Omental fat pad (tissue), 4 donors: ENCODE measurements around the gene HOXD11. TPM values are rescaled to one million over a fixed set of nuclear protein-coding genes. Genes with fewer than 3 reads are reported as not detected.

Experiments used
- ATAC-seq: fragments of 150-250 bp; one replicate; pipeline ENCODE4 v1.9.1; 2016; ENCODE audit warnings: mild to moderate bottlenecking, moderate library complexity; ENCODE audit not compliant: low FRiP score
- DNase-seq: peaks from one replicate; pipeline ENCODE4 v3.0.0-alpha.2; 2019; ENCODE audit warnings: low spot score
- CTCF ChIP-seq, 3 donors: fragments of 450-650 bp; IDR thresholded peaks; one replicate each; pipeline ENCODE4 v1.5.1; 2016 to 2017; ENCODE audit warnings: antibody characterized with exemption in 3 of 3, mild to moderate bottlenecking in 3 of 3, moderate library complexity in 2 of 3
- total RNA-seq, 4 donors: library from RNA; depleted of rRNA; stranded (reverse); fragments of >200 nt; gene quantifications; one replicate each; pipeline ENCODE4 v1.1.0, GENCODE V29; 2016

HOXD11 gene
- total RNA-seq, 4 donors from 2014 or later = not detected

DNA sequence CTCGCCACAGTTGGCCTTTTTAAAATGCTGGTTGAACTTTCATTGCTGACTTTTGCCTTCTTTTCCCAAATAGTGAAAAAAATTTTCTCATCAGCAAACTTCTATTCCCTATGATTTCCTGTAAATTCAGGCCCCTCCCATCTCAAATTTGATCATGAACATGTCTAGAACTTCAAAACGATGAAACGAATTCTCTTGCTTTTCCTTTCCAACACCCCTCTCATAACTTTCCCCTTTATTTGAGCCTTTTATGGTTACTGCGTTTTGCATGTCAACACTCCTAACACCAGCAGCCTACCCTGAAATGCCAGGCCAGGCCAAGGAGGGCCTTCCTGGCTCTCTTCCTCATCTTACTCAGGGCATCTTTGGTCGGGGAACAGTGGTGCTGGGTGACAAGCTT is 16.2 kb upstream of the HOXD11 start:
- no peak for ATAC-seq
- no peak for DNase-seq
- no peak for TF ChIP-seq CTCF (IDR thresholded peaks at IDR 0.05)

DNA sequence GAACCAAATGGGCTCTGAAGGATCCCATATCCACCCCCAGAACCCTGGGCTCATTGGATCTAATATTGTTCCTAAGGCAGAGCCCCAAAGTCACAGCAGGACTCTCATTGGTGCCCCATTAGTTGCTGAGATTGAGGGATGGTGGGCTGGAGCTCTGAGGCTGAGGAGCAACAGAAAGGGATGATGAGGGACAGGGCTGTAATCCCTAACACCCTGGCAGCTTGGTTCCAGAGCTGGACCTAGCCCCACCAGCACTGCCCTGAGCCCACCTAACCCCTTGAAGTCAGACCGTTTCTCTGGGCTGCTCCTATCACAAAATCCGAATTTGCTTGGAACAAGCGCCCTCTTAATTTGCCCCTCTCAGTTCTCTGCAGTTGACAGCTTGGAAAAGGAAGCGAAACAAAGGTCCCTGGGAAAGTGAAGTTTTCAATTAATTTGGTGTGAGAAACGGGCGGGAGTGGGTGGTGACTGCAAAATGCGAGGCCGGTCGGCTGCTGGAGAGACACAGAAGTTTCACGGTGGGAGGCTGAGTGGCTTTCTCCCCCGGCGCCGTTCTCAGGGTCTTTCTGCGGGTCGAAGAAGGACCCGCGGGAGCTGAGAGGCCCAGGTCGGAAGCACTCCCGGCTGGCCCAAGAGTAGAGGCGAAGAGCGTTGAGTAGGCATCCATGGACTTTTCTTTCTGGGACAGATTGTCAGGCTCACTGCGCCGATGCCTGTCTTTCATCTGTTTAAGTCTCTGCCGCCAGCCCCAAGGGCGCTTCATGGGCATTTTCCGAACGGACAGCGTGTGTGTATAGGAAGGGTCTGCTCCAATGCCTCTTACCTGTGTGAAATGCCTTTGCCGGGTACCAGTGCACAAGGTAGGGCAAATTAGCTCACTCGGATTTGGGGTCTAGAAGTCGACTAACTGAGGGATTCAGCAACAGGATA is 15.5 kb upstream of the HOXD11 start:
- no peak for TF ChIP-seq CTCF (IDR thresholded peaks at IDR 0.05)
- ATAC-seq (no peak), DNase-seq (no peak)

DNA sequence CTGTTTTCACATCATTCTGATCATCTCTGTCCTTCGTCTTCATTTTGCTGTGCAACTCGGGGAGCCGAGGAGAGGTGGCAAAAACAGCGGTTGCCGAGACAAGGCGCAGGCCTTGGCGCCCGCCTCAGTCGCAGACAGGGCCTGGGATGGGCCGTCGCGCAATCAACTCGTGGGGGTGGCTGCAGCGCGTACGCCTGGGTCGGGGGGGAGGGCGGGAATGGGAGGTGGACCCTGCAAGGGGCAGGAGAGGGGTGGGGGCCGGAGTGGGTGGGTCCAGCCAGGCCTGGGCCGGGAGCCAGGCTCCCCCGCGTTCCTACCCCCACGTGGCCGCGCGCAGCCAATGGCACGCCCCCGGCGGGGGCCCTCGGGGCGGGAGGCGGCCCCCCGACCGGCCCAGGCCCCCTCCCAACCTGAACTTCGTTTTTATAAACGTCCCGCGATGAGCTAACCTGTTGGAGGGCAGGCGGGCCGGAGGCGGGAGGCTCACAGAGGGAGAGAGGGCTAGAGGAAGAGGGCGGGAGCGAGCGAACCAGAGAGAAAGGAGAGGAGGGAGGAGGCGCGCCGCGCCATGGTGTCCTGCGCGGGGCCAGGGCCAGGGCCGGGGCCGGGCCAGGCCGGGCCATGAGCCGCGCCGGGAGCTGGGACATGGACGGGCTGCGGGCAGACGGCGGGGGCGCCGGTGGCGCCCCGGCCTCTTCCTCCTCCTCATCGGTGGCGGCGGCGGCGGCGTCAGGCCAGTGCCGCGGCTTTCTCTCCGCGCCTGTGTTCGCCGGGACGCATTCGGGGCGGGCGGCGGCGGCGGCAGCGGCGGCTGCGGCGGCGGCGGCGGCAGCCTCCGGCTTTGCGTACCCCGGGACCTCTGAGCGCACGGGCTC is 14.6 kb upstream of the HOXD11 start, which contains the start of gene HOXD13:
HOXD13 (plus strand) TSS at position 452 of the 875 bp plus-strand sequence; CDS start at position 622, 170 bp downstream.
- peak; percentile 18 for ATAC-seq

GRCh38 chr2:176093145-176093897 is 13.8 kb upstream of the HOXD11 start:
- no peak for DNase-seq
- TF ChIP-seq CTCF (IDR thresholded peaks at IDR 0.05) = no peak
- ATAC-seq = no peak

More for the DNA sequence above, 14.6 kb upstream of the HOXD11 start, which contains the start of gene HOXD13:
- DNase-seq = no peak
- TF ChIP-seq CTCF (IDR thresholded peaks at IDR 0.05) = no peak

GRCh38 chr2:176093898-176094249 is 13.2 kb upstream of the HOXD11 start:
- TF ChIP-seq CTCF (IDR thresholded peaks at IDR 0.05) = no peak
- no peak for DNase-seq
- no peak for ATAC-seq

DNA sequence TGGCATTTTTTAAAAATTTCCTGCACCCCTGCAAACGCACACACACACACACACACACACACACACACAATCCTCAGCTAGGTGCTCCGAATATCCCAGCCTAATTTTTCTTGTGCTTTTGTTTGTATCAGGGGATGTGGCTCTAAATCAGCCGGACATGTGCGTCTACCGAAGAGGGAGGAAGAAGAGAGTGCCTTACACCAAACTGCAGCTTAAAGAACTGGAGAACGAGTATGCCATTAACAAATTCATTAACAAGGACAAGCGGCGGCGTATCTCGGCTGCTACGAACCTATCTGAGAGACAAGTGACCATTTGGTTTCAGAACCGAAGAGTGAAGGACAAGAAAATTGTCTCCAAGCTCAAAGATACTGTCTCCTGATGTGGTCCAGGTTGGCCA is 12.7 kb upstream of the HOXD11 start:
- ATAC-seq (no peak), DNase-seq (no peak)
- TF ChIP-seq CTCF (IDR thresholded peaks at IDR 0.05) = no peak
